ACHN (cell line): ENCODE results near the gene ISG20L2.

Source experiments
- DNase-seq: peaks from one replicate; pipeline ENCODE4 v3.0.0-alpha.2; 2015
- in situ Hi-C: cut with HindIII; loops from 2 replicates; pipeline ENCODE4 v1.10.0; 2017; ENCODE audit warnings: low sequenced_read_pairs, low pct_ligation_motif_present, low pct_unique_long_range_greater_than_20kb

ISG20L2 gene

GRCh38 chr1:156756355-156756754 is 27.8 kb upstream of the ISG20L2 start:
- in situ Hi-C loops = no loop called here
- DNase-seq = no peak

DNA sequence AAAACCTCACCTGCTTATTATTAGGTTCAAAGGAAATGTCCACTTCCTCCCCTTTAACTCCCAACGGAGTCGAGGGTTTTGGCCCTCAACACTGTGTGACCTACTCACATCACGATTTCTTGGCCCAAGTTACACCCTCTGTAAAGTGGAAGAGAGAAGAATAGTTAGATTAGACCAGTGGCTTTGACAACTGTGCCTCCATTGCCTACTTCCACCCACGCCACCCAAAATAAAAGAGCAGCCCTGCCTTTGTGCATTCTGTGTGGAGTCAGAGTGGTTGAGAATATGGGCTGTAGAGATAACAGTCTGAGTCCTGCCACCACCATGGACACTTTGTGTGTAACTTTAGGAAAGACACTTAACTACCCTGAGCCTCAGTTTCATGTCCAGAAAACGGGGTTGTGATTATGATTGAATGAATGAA is 27.0 kb upstream of the ISG20L2 start:
- in situ Hi-C loops = no loop called here

DNA sequence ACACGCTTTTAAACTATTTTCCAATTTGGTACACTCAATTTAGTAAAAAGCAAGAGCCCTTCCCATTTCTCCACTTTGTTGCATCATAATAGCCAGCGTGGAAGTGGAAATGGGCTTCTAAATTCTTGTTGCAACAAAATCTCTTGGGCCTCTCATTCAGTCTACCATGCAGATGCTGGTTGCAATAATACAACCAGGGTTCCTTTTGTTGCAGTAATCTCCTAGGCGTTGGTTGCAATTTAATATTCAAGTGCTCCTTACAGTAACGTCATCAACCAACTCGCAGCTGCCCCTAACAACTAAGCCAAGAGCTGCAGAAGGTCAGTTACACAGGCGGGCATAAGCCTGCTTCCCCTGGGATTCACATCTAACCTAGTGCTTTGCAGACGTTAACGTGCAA is 25.7 kb upstream of the ISG20L2 start:
- in situ Hi-C loops = no loop called here
- DNase-seq = no peak

More for the DNA sequence above, 27.0 kb upstream of the ISG20L2 start:
- DNase-seq = no peak

GRCh38 chr1:156752843-156753482 is 24.4 kb upstream of the ISG20L2 start:
- no peak for DNase-seq
- in situ Hi-C loops = no loop called here

- in situ Hi-C loops = no loop called here
- DNase-seq = peak; percentile 97
Measured at GRCh38 chr1:156751757-156752481, 23.4 kb upstream of the ISG20L2 start.

- no peak for DNase-seq
- in situ Hi-C loops = no loop called here
Measured at GRCh38 chr1:156751451-156751756, 22.8 kb upstream of the ISG20L2 start, which contains the start of gene HDGF. HDGF (minus strand) TSS chr1:156751675; CDS start chr1:156751429, 246 bp downstream.

DNA sequence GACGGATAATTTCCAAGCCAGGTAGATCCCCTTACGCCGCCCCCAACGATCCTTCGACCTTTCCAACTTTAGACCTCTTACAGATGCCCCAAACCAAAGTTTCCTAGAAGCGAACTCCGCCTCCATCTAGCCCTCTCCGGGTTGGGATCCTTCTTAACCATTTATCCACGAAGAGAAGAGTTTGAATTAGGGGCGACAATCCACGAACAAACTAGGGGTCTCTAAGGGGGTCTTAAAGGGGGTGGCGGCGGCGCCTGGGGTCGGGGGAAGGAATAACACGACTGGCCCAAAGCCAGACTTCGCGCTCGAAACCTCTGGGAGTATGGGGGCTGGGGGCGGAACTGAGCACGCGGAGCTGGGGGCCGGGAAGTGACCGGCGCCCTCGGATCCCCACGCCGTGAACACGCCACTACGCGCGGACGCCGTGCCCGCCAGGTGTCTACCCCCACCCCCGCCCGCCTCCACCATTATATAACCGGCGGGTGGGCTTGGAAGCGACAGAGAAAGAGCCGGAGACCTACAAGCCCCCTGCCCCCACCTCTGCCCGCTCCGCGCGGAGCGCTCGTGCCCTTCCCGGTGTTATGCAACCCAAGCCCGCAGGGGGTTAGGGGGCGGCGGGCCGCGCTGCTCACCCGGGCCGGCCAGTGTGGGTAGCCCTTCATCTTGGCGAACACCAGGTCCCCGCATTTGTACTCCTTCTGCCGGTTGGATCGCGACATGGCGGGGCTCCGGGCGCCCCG is 22.3 kb upstream of the ISG20L2 start:
- DNase-seq = peak; percentile 41
- in situ Hi-C loops = no loop called here

GRCh38 chr1:156750191-156750672 is 21.7 kb upstream of the ISG20L2 start:
- DNase-seq = peak; percentile 37
- in situ Hi-C loops = no loop called here

- in situ Hi-C loops = no loop called here
- peak; percentile 27 for DNase-seq
Measured at GRCh38 chr1:156749419-156750118, 21.0 kb upstream of the ISG20L2 start.

DNA sequence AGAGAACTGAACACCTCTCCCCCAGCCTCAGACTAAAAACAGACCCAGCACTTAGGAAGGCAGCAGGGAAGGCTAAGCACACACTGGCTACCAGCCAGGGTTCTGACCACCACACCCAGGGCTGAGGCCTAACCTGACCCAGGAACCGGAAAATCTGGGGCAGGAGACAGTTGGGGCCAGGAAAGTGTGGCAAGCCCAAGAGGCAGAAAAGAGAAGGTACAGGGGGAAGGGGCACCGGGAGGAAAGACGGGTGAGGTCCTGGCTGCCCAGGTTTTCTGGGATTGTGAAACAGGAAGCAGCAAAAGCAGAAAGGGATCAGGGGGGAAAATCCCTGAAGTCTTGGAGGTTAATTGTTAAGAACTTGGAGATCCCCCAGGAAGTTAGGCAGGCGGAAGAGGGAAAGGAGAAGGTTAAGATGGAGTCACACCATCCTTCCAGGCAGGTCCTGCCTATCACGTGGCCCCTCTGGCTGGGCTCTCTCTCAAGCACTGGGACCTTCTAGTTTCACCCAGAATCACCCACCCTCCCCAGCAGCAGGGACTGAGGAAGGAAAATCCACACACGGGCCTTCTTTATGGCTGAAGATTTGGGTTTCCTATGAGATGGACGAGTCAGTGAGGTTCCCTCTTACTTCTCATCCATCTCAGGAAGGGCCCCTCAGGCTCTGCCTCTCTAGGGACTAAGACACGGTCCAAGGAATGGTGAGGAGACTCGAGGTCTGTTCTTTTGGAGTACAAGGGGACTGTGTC is 20.3 kb upstream of the ISG20L2 start:
- peak; percentile 77 for DNase-seq
- in situ Hi-C loops = no loop called here

DNA sequence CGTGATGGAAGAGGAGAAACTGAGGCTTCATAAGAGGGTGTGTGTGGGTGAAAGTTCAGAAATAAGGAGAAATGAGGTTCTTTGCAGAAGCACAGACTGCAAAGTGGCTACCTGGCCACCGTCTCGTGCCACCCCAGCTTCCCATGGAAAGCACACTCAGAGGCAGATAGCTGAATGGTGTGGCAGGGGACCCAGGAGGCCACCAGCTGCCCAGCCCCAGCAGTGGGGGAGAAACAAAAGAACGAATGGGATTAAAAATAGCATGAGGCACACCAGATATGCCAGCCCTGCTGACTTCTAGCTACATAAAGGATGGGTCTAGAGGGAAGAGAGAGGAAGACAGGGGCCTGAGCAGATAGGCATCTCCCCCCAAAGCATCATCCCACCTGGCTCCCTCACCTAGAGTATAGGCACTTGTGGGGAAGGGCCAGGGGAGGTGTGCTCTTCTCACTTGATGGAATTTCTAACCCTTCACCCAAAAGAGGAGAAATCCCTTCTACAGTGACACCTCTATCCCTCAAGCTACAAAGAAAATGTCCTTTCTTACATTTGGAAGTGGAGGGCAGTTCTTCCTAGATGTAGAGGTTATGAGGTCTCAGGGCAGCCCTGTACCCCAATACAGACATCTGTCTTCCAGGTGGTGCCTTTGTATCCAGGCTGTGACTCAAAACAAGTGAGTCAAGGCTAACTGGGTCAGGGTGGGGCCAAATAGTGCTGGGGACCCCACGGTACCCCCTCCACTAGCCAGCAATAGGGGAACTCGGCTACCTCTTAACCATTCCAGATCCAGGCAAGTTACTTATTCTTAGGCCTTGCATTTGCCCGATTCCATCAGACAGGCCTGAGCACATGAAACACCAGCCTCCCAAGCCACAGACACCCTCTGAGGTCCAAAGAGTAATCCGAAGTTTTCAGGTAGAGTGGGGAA is 19.4 kb upstream of the ISG20L2 start:
- DNase-seq = no peak
- in situ Hi-C loops = no loop called here

DNA sequence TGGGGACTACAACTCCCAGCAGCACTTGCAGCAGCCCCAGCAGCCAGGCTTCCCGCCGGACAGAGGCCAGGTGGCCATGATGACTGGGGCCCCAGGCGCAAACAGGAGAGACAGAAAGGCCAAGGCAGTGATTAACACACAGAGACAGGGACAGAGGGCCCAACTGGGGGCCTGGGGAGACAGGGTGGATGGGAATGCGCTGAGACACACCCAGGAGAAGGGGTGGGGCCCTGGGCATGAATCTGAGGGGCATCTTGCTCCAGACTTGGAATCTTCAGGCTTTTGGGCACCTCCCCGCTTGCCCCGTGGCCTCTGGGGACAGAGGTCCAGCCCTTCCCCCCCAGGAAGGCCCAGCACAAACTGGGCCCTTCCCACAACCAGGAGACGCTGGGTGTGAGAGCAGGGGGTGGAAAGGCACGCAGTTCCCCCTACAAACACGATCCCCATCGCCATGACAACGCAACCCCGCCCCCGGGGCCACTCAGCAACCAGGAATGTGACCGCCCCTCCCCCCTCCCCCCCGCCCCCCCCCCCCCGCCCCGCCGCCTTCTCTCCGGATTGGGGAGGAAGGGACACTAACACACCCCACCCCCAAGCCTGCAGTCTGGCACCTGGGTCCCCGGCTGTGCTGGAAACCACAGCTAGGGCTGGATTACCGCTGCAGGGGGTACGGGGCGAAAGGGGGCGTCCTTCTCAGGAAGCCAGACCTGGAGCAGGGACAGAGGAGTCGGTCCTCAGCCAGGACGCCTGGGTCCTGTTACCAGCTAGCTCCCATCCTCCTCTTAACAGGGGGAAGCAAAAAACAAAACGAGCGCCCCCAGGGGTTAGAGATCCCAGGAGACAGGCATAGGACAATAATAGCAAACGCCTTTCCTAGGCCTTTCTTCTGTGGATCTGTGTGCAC is 18.4 kb upstream of the ISG20L2 start:
- DNase-seq = peak; percentile 92
- in situ Hi-C loops = no loop called here

- in situ Hi-C loops = no loop called here
- no peak for DNase-seq
Measured at GRCh38 chr1:156746406-156746727, 17.8 kb upstream of the ISG20L2 start.

DNA sequence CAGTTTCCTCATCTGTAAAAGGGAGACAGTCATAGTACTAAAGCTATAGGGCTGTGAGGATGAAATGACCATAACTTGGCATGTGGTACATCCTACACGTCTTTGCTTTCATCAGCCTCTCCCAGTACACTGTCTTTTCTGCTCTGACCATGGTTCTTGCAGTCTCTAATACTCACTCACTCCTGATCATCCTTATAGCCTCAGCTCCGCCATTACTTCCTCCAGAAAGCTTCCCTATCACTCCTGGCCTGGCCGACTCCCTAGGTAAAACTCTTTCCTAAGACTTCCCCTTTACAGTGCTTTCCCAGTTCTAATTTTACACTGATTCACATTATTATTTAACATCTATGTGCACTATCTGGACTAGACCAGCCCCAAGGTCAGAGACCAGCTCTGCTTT is 17.3 kb upstream of the ISG20L2 start:
- DNase-seq = no peak
- in situ Hi-C loops = no loop called here

- in situ Hi-C loops = no loop called here
- no peak for DNase-seq
Measured at GRCh38 chr1:156744786-156745419, 16.3 kb upstream of the ISG20L2 start.

GRCh38 chr1:156744344-156744743 is 15.8 kb upstream of the ISG20L2 start:
- in situ Hi-C loops = no loop called here
- no peak for DNase-seq
